Kidney capillary endothelial cell (primary cell): Measurements from ENCODE around the gene GFPT2.

Experiments
- DNase-seq: peaks from one replicate; pipeline ENCODE4 v3.0.0-alpha.2; 2018; ENCODE audit warnings: low spot score

GFPT2 gene

GRCh38 chr5:180378438-180379344 is 25.6 kb upstream of the GFPT2 start:
- DNase-seq: no peak

GRCh38 chr5:180377556-180378197 is 24.5 kb upstream of the GFPT2 start:
- no peak for DNase-seq

GRCh38 chr5:180376511-180376910 is 23.4 kb upstream of the GFPT2 start:
- DNase-seq: no peak

- DNase-seq: no peak
Measured at GRCh38 chr5:180375955-180376354, 22.8 kb upstream of the GFPT2 start.

GRCh38 chr5:180375291-180375690 is 22.2 kb upstream of the GFPT2 start:
- DNase-seq: no peak

- no peak for DNase-seq
Measured at GRCh38 chr5:180373870-180374269, 20.7 kb upstream of the GFPT2 start.

- DNase-seq: no peak
Measured at GRCh38 chr5:180373454-180373853, 20.3 kb upstream of the GFPT2 start.

GRCh38 chr5:180371949-180372348 is 18.8 kb upstream of the GFPT2 start:
- no peak for DNase-seq

- no peak for DNase-seq
Measured at GRCh38 chr5:180370861-180371641, 17.9 kb upstream of the GFPT2 start.

- no peak for DNase-seq
Measured at GRCh38 chr5:180367991-180368390, 14.9 kb upstream of the GFPT2 start.

GRCh38 chr5:180367300-180367699 is 14.2 kb upstream of the GFPT2 start:
- no peak for DNase-seq

GRCh38 chr5:180366326-180366725 is 13.2 kb upstream of the GFPT2 start:
- no peak for DNase-seq

- DNase-seq: no peak
Measured at GRCh38 chr5:180365829-180366228, 12.7 kb upstream of the GFPT2 start.

GRCh38 chr5:180364306-180364856 is 11.2 kb upstream of the GFPT2 start:
- DNase-seq: no peak

GRCh38 chr5:180360078-180360957 is 7.2 kb upstream of the GFPT2 start:
- no peak for DNase-seq

- no peak for DNase-seq
Measured at GRCh38 chr5:180358694-180359093, 5.6 kb upstream of the GFPT2 start.

GRCh38 chr5:180358179-180358578 is 5.0 kb upstream of the GFPT2 start:
- no peak for DNase-seq

GRCh38 chr5:180354966-180355365 is 1.8 kb upstream of the GFPT2 start:
- DNase-seq: no peak

- DNase-seq: no peak
Measured at GRCh38 chr5:180353980-180354452, 880 bp upstream of the GFPT2 start.

- DNase-seq: no peak
Measured at GRCh38 chr5:180352116-180353047, 754 bp downstream of the GFPT2 start.
